SH-SY5Y (cell line): Measurements from ENCODE around the gene DAP.

Experiments used
- GATA2 ChIP-seq: IDR thresholded peaks from 2 replicates; pipeline ENCODE4 v1.6.1; 2011; ENCODE audit warnings: mild to moderate bottlenecking, low read depth, low read length
- GATA3 ChIP-seq: IDR thresholded peaks from 2 replicates; pipeline ENCODE4 v1.6.1; 2011; ENCODE audit warnings: low read depth, mild to moderate bottlenecking, low read length, moderate library complexity

DNA sequence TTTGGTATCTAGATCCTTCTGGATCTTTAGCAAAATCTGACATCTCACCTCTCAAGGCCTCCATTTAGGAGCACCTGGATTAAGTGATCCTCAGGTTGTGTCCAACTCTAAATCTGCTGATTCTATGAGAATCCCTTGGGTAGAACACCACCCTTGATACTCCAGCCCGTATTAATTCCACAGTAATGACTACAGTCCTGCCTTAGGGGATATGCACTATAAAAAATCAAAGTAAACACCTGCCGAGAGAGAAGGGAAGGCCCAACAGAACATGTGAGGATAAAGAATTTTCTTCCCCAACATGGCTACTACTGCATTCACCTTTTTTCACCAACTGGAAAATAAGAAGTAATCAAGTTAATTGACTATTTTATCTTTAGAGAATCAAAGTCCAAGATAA, 27.6 kb downstream of the DAP start:
- no peak for TF ChIP-seq GATA2
- TF ChIP-seq GATA3: no peak
